Measurements from ENCODE around the gene WNT10A.

GRCh38 chr2:218861645-218862318 is 18.9 kb upstream of the WNT10A start:
- TF ChIP-seq CTCF (IDR thresholded peaks at IDR 0.05): no peak
- no peak for TF ChIP-seq POLR2A (IDR thresholded peaks at IDR 0.05)
- no peak for TF ChIP-seq POLR2AphosphoS5 (IDR thresholded peaks at IDR 0.05)

All from stomach (tissue), 4 donors.